ENCODE data around the gene PDE7B. TPM values are rescaled to one million over a fixed set of nuclear protein-coding genes. Genes with fewer than 3 reads are reported as not detected.

The PDE7B gene
- total RNA-seq, 1 experiment from 2014 or later: not detected

- no peaks in the 10 kb centered on the region for H3K9me2 ChIP-seq (replicated peaks; ENCODE audit: low read length)
- H3K79me2 ChIP-seq (ENCODE audit: low read length): no peaks in the 10 kb centered on the region
- intact Hi-C loops (cut with micrococcal nuclease): no loop called here
- no peak overlapping the region for H3K9ac ChIP-seq (ENCODE audit: low read length)
- ATAC-seq (no peak), DNase-seq (no peak)
- no peaks in the 10 kb centered on the region for H3K9me3 ChIP-seq (ENCODE audit: low read length)
- H2AFZ ChIP-seq (ENCODE audit: low read length): no peak overlapping the region
- no peak overlapping the region for H3K4me2 ChIP-seq (ENCODE audit: low read length)
- no peaks in the 10 kb centered on the region for H3K36me3 ChIP-seq (ENCODE audit: low read depth, low read length)
- ChIA-PET CTCF (no interaction called here), POLR2A (ENCODE audit: unreplicated experiment) (no interaction called here)
- BruUV-seq (replicated peaks): no TSS peak
- H3F3A ChIP-seq (ENCODE audit: low read length, unreplicated experiment): no peaks in the 10 kb centered on the region
- no peaks in the 10 kb centered on the region for H3K27me3 ChIP-seq (ENCODE audit: low read length)
- no peak overlapping the region for H3K4me3 ChIP-seq (ENCODE audit: low read length)
- no peaks in the 10 kb centered on the region for H3K4me1 ChIP-seq (ENCODE audit: insufficient read depth, low read length)
- no peak overlapping the region for H3K27ac ChIP-seq (ENCODE audit: low read length)
- H4K20me1 ChIP-seq (ENCODE audit: low read length): no peaks in the 10 kb centered on the region
- TF ChIP-seq EZH2phosphoT487 (IDR thresholded peaks at IDR 0.05; ENCODE audit: borderline replicate concordance, low read length) (no peak), EZH2 (IDR thresholded peaks at IDR 0.05; ENCODE audit: low read length, unreplicated experiment) (no peak), CTCF (conservative IDR thresholded peaks at IDR 0.05; ENCODE audit: low read depth, low read length) (no peak)
Measured at GRCh38 chr6:136022224-136022874, 170.8 kb downstream of the PDE7B start.

GRCh38 chr6:136024711-136025110 is 173.2 kb downstream of the PDE7B start:
- Histone ChIP-seq H3F3A (ENCODE audit: low read length, unreplicated experiment) (no peaks in the 10 kb centered on the region), H3K79me2 (ENCODE audit: low read length) (no peaks in the 10 kb centered on the region), H3K4me2 (ENCODE audit: low read length) (no peak overlapping the region), H3K27me3 (ENCODE audit: low read length) (no peaks in the 10 kb centered on the region), H3K9ac (ENCODE audit: low read length) (no peak overlapping the region), H2AFZ (ENCODE audit: low read length) (no peak overlapping the region), H3K9me3 (ENCODE audit: low read length) (no peaks in the 10 kb centered on the region), H4K20me1 (ENCODE audit: low read length) (no peaks in the 10 kb centered on the region), H3K4me1 (ENCODE audit: insufficient read depth, low read length) (no peaks in the 10 kb centered on the region), H3K9me2 (replicated peaks; ENCODE audit: low read length) (no peaks in the 10 kb centered on the region), H3K27ac (ENCODE audit: low read length) (no peak overlapping the region), H3K4me3 (ENCODE audit: low read length) (no peak overlapping the region), H3K36me3 (ENCODE audit: low read depth, low read length) (no peaks in the 10 kb centered on the region)
- intact Hi-C loops (cut with micrococcal nuclease): no loop called here
- TF ChIP-seq EZH2 (IDR thresholded peaks at IDR 0.05; ENCODE audit: low read length, unreplicated experiment) (no peak), EZH2phosphoT487 (IDR thresholded peaks at IDR 0.05; ENCODE audit: borderline replicate concordance, low read length) (no peak), CTCF (conservative IDR thresholded peaks at IDR 0.05; ENCODE audit: low read depth, low read length) (no peak)
- DNase-seq: no peak
- POLR2A ChIA-PET (ENCODE audit: unreplicated experiment): no interaction called here
- BruUV-seq (replicated peaks): no TSS peak
- CTCF ChIA-PET: no interaction called here
- ATAC-seq: no peak

GRCh38 chr6:136025736-136026135 is 174.2 kb downstream of the PDE7B start:
- no peaks in the 10 kb centered on the region for H3F3A ChIP-seq (ENCODE audit: low read length, unreplicated experiment)
- BruUV-seq (replicated peaks): no TSS peak
- no peak overlapping the region for H3K4me3 ChIP-seq (ENCODE audit: low read length)
- no peaks in the 10 kb centered on the region for H3K27me3 ChIP-seq (ENCODE audit: low read length)
- ChIA-PET POLR2A (ENCODE audit: unreplicated experiment) (no interaction called here), CTCF (no interaction called here)
- H4K20me1 ChIP-seq (ENCODE audit: low read length): no peaks in the 10 kb centered on the region
- DNase-seq (no peak), ATAC-seq (no peak)
- H3K4me2 ChIP-seq (ENCODE audit: low read length): no peak overlapping the region
- H3K27ac ChIP-seq (ENCODE audit: low read length): no peak overlapping the region
- no peaks in the 10 kb centered on the region for H3K9me2 ChIP-seq (replicated peaks; ENCODE audit: low read length)
- no peak overlapping the region for H2AFZ ChIP-seq (ENCODE audit: low read length)
- TF ChIP-seq CTCF (conservative IDR thresholded peaks at IDR 0.05; ENCODE audit: low read depth, low read length) (no peak), EZH2phosphoT487 (IDR thresholded peaks at IDR 0.05; ENCODE audit: borderline replicate concordance, low read length) (no peak), EZH2 (IDR thresholded peaks at IDR 0.05; ENCODE audit: low read length, unreplicated experiment) (no peak)
- intact Hi-C loops (cut with micrococcal nuclease): no loop called here
- no peaks in the 10 kb centered on the region for H3K9me3 ChIP-seq (ENCODE audit: low read length)
- no peaks in the 10 kb centered on the region for H3K4me1 ChIP-seq (ENCODE audit: insufficient read depth, low read length)
- no peaks in the 10 kb centered on the region for H3K36me3 ChIP-seq (ENCODE audit: low read depth, low read length)
- H3K79me2 ChIP-seq (ENCODE audit: low read length): no peaks in the 10 kb centered on the region
- no peak overlapping the region for H3K9ac ChIP-seq (ENCODE audit: low read length)
